HepG2 (cell line): ENCODE results near the gene TEX50. TPM values are rescaled to one million over a fixed set of nuclear protein-coding genes. Genes with fewer than 3 reads are reported as not detected.

Experiments used
- ATAC-seq: fragments of 200-7000 bp; cut with Tn5 transposase; 3 replicates; pipeline ENCODE4 v1.9.1; 2020; ENCODE audit warnings: mild to moderate bottlenecking, moderate library complexity
- BruUV-seq: library from RNA; stranded (reverse); fragments of 400-500 nt; replicated peaks from 2 replicates; lab custom pipeline; 2021; lab: Mats Ljungman, UMichigan
- CTCF ChIA-PET: fragments of 300-600 bp; formaldehyde crosslinking; extraction: SDS; loops from one replicate; lab custom pipeline; 2021; ENCODE audit warnings: low total read pairs, inconsistent platforms, low intra/inter-chr PET ratio; lab: Yijun Ruan, JAX
- POLR2A ChIA-PET: fragments of 350-600 bp; sonication (Branson Sonifier 250); formaldehyde crosslinking; loops from one replicate; lab custom pipeline; 2020; ENCODE audit warnings: antibody characterized with exemption, inconsistent platforms; lab: Yijun Ruan, JAX
- DNase-seq: peaks from one replicate; pipeline ENCODE4 v3.0.0-alpha.2; 2015; ENCODE audit warnings: low spot score
- FAIRE-seq: peaks from 3 replicates; lab custom pipeline; 2011; peaks lifted over from hg19 to GRCh38; lab: Jason Lieb, UNC
- H2AFZ ChIP-seq: one replicate; pipeline ENCODE4 v1.6.1; 2011; ENCODE audit warnings: low read length, inconsistent platforms
- H3K27ac ChIP-seq: fragments of 300-600 bp; 3 replicates; pipeline ENCODE4 v1.8.0; 2011; ENCODE audit warnings: mixed run types, mild to moderate bottlenecking, mixed read lengths, low read length, inconsistent platforms; ENCODE audit not compliant: insufficient read depth; ENCODE audit errors: extremely low read length
- H3K27me3 ChIP-seq, 2 experiments: fragments of 200-600 bp in 1 of 2; 2 replicates in 1 of 2; 3 replicates in 1 of 2; pipeline versions ENCODE4 v1.6.0 to v1.8.0; 2011; ENCODE audit warnings: low read length in 2 of 2, mild to moderate bottlenecking in 2 of 2, moderate library complexity in 2 of 2, inconsistent platforms in 1 of 2; ENCODE audit not compliant: insufficient read depth in 2 of 2, control insufficient read depth in 1 of 2
- H3K36me3 ChIP-seq, 2 experiments: fragments of 200-600 bp in 1 of 2; replicated peaks in 1 of 2; 2 replicates in 1 of 2; 3 replicates in 1 of 2; pipeline versions ENCODE4 v1.5.1 to v1.8.0; 2011; ENCODE audit warnings: low read length in 2 of 2, inconsistent platforms in 1 of 2; ENCODE audit not compliant: insufficient read depth in 2 of 2, control insufficient read depth in 1 of 2
- H3K4me1 ChIP-seq: 2 replicates; pipeline ENCODE4 v1.5.1; 2012; ENCODE audit warnings: low read length, inconsistent platforms; ENCODE audit not compliant: insufficient read depth
- H3K4me2 ChIP-seq: 2 replicates; pipeline ENCODE4 v1.6.0; 2011; ENCODE audit warnings: low read depth, low read length, inconsistent platforms
- H3K4me3 ChIP-seq, 3 experiments: fragments of 200-600 bp in 1 of 3; sonication (generic), shearing (Covaris generic) in 1 of 3; replicated peaks in 1 of 3; 2 replicates each; pipeline ENCODE4 v1.5.1; 2011 to 2016; ENCODE audit warnings: low read length in 3 of 3, inconsistent platforms in 2 of 3, low read depth in 2 of 3, mild to moderate bottlenecking in 2 of 3, control low read depth in 1 of 3, mixed read lengths in 1 of 3; ENCODE audit not compliant: insufficient read depth in 1 of 3
- H3K79me2 ChIP-seq: one replicate; pipeline ENCODE4 v1.6.1; 2011; ENCODE audit warnings: low read length, inconsistent platforms; ENCODE audit not compliant: insufficient read depth
- H3K9ac ChIP-seq: 2 replicates; pipeline ENCODE4 v1.6.0; 2011; ENCODE audit warnings: mild to moderate bottlenecking, low read depth, low read length, inconsistent platforms; ENCODE audit not compliant: insufficient read depth
- H3K9me3 ChIP-seq: 2 replicates; pipeline ENCODE4 v1.5.1; 2012; ENCODE audit warnings: mild to moderate bottlenecking, low read length
- H4K20me1 ChIP-seq: 2 replicates; pipeline ENCODE4 v1.6.0; 2011; ENCODE audit warnings: inconsistent platforms, mild to moderate bottlenecking, low read length, moderate library complexity; ENCODE audit not compliant: insufficient read depth
- GTF2F1 ChIP-seq: fragments of 150-350 bp; IDR thresholded peaks from 2 replicates; pipeline ENCODE4 v1.6.1; 2014; ENCODE audit warnings: low read length
- HMGA1 ChIP-seq: sonication (generic); formaldehyde crosslinking; conservative IDR thresholded peaks from 2 replicates; pipeline ENCODE4 v1.4.0; 2020; ENCODE audit warnings: missing genetic modification reagents
- IRX3 ChIP-seq: sonication (generic); formaldehyde crosslinking; IDR thresholded peaks from 2 replicates; pipeline ENCODE4 v1.8.1; 2023; ENCODE audit warnings: mild to moderate bottlenecking, low read depth, missing genetic modification reagents, borderline replicate concordance
- KDM6A ChIP-seq: IDR thresholded peaks from 2 replicates; pipeline ENCODE4 v1.6.1; 2016; ENCODE audit warnings: low read depth
- LCORL ChIP-seq, 2 experiments: fragments of 450-650 bp in 1 of 2; sonication (generic) in 1 of 2; formaldehyde crosslinking in 1 of 2; IDR thresholded peaks; 2 replicates each; pipeline versions ENCODE4 v1.5.0 to v1.6.1; 2017 to 2020; ENCODE audit warnings: antibody characterized with exemption in 1 of 2, missing genetic modification reagents in 1 of 2
- NFE2 ChIP-seq: sonication (generic); formaldehyde crosslinking; IDR thresholded peaks from 2 replicates; pipeline ENCODE4 v1.4.0; 2020; ENCODE audit warnings: missing genetic modification reagents
- SCMH1 ChIP-seq: sonication (generic); formaldehyde crosslinking; IDR thresholded peaks from 2 replicates; pipeline ENCODE4 v1.9.0; 2021; ENCODE audit warnings: missing genetic modification reagents, mild to moderate bottlenecking, borderline replicate concordance
- ZNF20 ChIP-seq: sonication (generic); formaldehyde crosslinking; IDR thresholded peaks from 2 replicates; pipeline ENCODE4 v1.4.0; 2020; ENCODE audit warnings: mild to moderate bottlenecking, moderate library complexity, missing genetic modification reagents
- ZNF569 ChIP-seq: sonication (generic); formaldehyde crosslinking; IDR thresholded peaks from 2 replicates; pipeline ENCODE4 v1.5.0; 2020; ENCODE audit warnings: mild to moderate bottlenecking, missing genetic modification reagents, moderate library complexity, borderline replicate concordance
- ZNF577 ChIP-seq: sonication (generic); formaldehyde crosslinking; IDR thresholded peaks from 2 replicates; pipeline ENCODE4 v1.4.0; 2020; ENCODE audit warnings: mild to moderate bottlenecking, low read depth, missing genetic modification reagents, borderline replicate concordance
- ZNF713 ChIP-seq: sonication (generic); formaldehyde crosslinking; IDR thresholded peaks from 2 replicates; pipeline ENCODE4 v1.4.0; 2020; ENCODE audit warnings: mild to moderate bottlenecking, missing genetic modification reagents
- ZNF737 ChIP-seq: sonication (generic); formaldehyde crosslinking; IDR thresholded peaks from 2 replicates; pipeline ENCODE4 v1.5.0; 2020; ENCODE audit warnings: missing genetic modification reagents, mild to moderate bottlenecking, borderline replicate concordance
- WGBS: methylation state at CpG from one replicate; pipeline ENCODE4 v1.1.6; 2017; ENCODE audit warnings: low lambda C conversion rate; 5-methylcytosine and 5-hydroxymethylcytosine counted together
- in situ Hi-C: cut with HindIII; loops from 2 replicates; pipeline ENCODE4 v1.10.0; 2017; ENCODE audit warnings: low pct_unique_long_range_greater_than_20kb; ENCODE audit not compliant: extremely low pct_ligation_motif_present
- intact Hi-C: fragments of 100-400 bp; cut with micrococcal nuclease; formaldehyde crosslinking; loops from one replicate; pipeline ENCODE4 v1.10.0; 2022; ENCODE audit not compliant: unreplicated experiment
- polyA plus RNA-seq, 8 experiments: library from polyadenylated mRNA; depleted of rRNA in 3 of 8; stranded (reverse) in 7 of 8; unstranded in 1 of 8; fragments of >200 nt; fragmentation: Illumina TruSeq in 4 of 8; extraction: Trizol in 4 of 8; gene quantifications; 2 replicates each; pipeline versions ENCODE4 v1.2.1 to v1.2.3, GENCODE V29; 2011 to 2016; ENCODE audit warnings: low read depth in 4 of 8, missing spikeins in 1 of 8, mixed read lengths in 1 of 8; ENCODE audit not compliant: insufficient read depth in 1 of 8
- total RNA-seq, 5 experiments: library from RNA; depleted of rRNA; stranded (reverse); fragments of >200 nt; fragmentation: Illumina TruSeq; extraction: Trizol; gene quantifications; 2 replicates each; pipeline ENCODE4 v1.2.3, GENCODE V29; 2016; ENCODE audit warnings: low read depth in 1 of 5
- TF ChIP-seq, protein P1 (sequence below): sonication (generic); formaldehyde crosslinking; IDR thresholded peaks from 2 replicates; pipeline ENCODE4 v1.4.0; 2020; ENCODE audit warnings: mild to moderate bottlenecking, missing genetic modification reagents
- TF ChIP-seq, protein P2 (sequence below): sonication (generic); formaldehyde crosslinking; IDR thresholded peaks from 2 replicates; pipeline ENCODE4 v1.5.1; 2020; ENCODE audit warnings: missing genetic modification reagents, mild to moderate bottlenecking, borderline replicate concordance
- TF ChIP-seq, protein P3 (sequence below): IDR thresholded peaks from 2 replicates; pipeline ENCODE4 v1.6.1; 2016; ENCODE audit warnings: mild to moderate bottlenecking
- TF ChIP-seq, protein P4 (sequence below): sonication (generic); formaldehyde crosslinking; IDR thresholded peaks from 2 replicates; pipeline ENCODE4 v1.4.0; 2020; ENCODE audit warnings: mild to moderate bottlenecking, missing genetic modification reagents

The TEX50 gene
- total and polyA plus RNA-seq, 2 of the 13 experiments (the other 11 are each of a cell fraction or from before 2014, with no cell fraction given) = not detected

DNA sequence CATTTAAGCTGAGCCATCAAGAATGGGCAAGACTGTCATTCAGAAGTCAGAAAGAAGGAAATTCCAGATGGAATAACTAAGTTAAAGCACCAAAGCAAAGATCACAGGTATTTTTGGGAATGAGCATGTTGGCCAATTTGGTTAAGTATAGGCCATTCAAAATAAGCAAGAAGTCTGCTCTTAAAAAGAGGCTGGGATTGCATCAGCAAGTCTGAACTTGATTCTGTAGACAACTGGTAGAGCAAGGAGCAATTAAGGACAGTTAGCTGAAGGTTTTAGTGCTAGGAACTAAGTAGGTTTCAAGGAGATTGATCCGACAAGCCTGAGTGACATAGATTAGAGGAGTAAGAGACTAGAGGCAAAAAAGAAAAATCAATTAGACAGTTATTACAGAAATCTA, 26.1 kb downstream of the TEX50 start (continued):
- TF ChIP-seq, protein P1, sequence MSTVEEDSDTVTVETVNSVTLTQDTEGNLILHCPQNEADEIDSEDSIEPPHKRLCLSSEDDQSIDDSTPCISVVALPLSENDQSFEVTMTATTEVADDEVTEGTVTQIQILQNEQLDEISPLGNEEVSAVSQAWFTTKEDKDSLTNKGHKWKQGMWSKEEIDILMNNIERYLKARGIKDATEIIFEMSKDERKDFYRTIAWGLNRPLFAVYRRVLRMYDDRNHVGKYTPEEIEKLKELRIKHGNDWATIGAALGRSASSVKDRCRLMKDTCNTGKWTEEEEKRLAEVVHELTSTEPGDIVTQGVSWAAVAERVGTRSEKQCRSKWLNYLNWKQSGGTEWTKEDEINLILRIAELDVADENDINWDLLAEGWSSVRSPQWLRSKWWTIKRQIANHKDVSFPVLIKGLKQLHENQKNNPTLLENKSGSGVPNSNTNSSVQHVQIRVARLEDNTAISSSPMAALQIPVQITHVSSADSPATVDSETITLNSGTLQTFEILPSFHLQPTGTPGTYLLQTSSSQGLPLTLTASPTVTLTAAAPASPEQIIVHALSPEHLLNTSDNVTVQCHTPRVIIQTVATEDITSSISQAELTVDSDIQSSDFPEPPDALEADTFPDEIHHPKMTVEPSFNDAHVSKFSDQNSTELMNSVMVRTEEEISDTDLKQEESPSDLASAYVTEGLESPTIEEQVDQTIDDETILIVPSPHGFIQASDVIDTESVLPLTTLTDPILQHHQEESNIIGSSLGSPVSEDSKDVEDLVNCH (CRISPR knock-in tag) = no peak
- TF ChIP-seq, protein P2, sequence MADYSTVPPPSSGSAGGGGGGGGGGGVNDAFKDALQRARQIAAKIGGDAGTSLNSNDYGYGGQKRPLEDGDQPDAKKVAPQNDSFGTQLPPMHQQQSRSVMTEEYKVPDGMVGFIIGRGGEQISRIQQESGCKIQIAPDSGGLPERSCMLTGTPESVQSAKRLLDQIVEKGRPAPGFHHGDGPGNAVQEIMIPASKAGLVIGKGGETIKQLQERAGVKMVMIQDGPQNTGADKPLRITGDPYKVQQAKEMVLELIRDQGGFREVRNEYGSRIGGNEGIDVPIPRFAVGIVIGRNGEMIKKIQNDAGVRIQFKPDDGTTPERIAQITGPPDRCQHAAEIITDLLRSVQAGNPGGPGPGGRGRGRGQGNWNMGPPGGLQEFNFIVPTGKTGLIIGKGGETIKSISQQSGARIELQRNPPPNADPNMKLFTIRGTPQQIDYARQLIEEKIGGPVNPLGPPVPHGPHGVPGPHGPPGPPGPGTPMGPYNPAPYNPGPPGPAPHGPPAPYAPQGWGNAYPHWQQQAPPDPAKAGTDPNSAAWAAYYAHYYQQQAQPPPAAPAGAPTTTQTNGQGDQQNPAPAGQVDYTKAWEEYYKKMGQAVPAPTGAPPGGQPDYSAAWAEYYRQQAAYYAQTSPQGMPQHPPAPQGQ (CRISPR knock-in tag) = no peak
- no peak for TF ChIP-seq KDM6A
- TF ChIP-seq GTF2F1 = no peak

DNA sequence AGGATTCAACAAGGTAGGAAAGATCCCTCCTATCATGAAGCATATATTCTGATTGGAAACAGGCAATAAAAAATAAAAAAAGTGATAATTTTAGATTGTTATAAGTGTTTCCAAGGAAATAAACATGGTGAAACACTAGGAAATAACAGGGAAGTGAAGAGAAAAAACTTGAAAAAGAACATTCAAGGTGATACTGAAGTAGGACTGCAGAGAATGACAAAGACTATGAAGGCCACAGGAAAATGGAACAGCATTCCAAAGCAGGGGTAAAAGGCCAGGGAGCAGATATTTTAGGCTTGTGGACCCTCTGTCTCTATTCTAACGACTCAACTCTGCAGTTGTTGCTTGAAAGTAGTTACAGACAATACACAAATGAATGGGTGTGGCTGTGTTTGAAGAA, 26.6 kb downstream of the TEX50 start:
- Histone ChIP-seq H4K20me1 (no peaks in the 10 kb centered on the region), H3K27ac (no peak overlapping the region), H3K36me3 (no peaks in the 10 kb centered on the region), H3K79me2 (no peaks in the 10 kb centered on the region), H2AFZ (no peak overlapping the region), H3K4me1 (no peaks in the 10 kb centered on the region), H3K4me3 (no peak overlapping the region), H3K9ac (no peak overlapping the region), H3K27me3 (no peaks in the 10 kb centered on the region), H3K9me3 (no peaks in the 10 kb centered on the region), H3K4me2 (no peak overlapping the region)
- DNase-seq (no peak), FAIRE-seq (no peak), ATAC-seq (no peak)
- POLR2A ChIA-PET = no interaction called here
- CTCF ChIA-PET = no interaction called here
- in situ Hi-C loops (no loop called here), intact Hi-C loops (no loop called here)
- WGBS = 0% methylated on average over 1 of the region's 1 CpG
- BruUV-seq = no TSS peak
- TF ChIP-seq, protein P3, sequence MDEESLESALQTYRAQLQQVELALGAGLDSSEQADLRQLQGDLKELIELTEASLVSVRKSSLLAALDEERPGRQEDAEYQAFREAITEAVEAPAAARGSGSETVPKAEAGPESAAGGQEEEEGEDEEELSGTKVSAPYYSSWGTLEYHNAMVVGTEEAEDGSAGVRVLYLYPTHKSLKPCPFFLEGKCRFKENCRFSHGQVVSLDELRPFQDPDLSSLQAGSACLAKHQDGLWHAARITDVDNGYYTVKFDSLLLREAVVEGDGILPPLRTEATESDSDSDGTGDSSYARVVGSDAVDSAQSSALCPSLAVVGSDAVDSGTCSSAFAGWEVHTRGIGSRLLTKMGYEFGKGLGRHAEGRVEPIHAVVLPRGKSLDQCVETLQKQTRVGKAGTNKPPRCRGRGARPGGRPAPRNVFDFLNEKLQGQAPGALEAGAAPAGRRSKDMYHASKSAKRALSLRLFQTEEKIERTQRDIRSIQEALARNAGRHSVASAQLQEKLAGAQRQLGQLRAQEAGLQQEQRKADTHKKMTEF = no peak
- TF ChIP-seq ZNF569 (no peak), HMGA1 (CRISPR knock-in tag) (no peak), SCMH1 (CRISPR knock-in tag) (no peak), NFE2 (CRISPR knock-in tag) (no peak), ZNF713 (CRISPR knock-in tag) (no peak), ZNF737 (CRISPR knock-in tag) (no peak), ZNF577 (no peak), IRX3 (no peak), ZNF20 (CRISPR knock-in tag) (no peak), LCORL (IDR thresholded peaks at IDR 0.05) (no peak), LCORL (CRISPR knock-in tag; IDR thresholded peaks at IDR 0.05) (no peak)
- TF ChIP-seq, protein P4, sequence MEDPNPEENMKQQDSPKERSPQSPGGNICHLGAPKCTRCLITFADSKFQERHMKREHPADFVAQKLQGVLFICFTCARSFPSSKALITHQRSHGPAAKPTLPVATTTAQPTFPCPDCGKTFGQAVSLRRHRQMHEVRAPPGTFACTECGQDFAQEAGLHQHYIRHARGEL (CRISPR knock-in tag) = no peak
